BLaER1 treated with 17β-estradiol and CSF1 and Interleukin-3, amounts not matched to agents 10 nM and 100 nM (cell line): ENCODE measurements around the gene CERK.
A peak's percentile ranks its signal among the peaks of the same experiment; 100 is the strongest.

Experiments used
- H3K27ac ChIP-seq, 11 experiments: shearing (Covaris generic); formaldehyde crosslinking; 2 replicates each; pipeline ENCODE4 v1.8.1; 2022
- H3K27me3 ChIP-seq, 11 experiments: shearing (Covaris generic); formaldehyde crosslinking; 2 replicates each; pipeline ENCODE4 v1.8.1; 2022
- H3K36me3 ChIP-seq, 11 experiments: shearing (Covaris generic); formaldehyde crosslinking; 2 replicates each; pipeline ENCODE4 v1.8.1; 2022
- H3K4me1 ChIP-seq, 10 experiments: shearing (Covaris generic); formaldehyde crosslinking; 2 replicates each; pipeline ENCODE4 v1.8.1; 2022
- H3K4me2 ChIP-seq, 11 experiments: shearing (Covaris generic); formaldehyde crosslinking; 2 replicates each; pipeline ENCODE4 v1.8.1; 2022
- H3K4me3 ChIP-seq, 10 experiments: shearing (Covaris generic); formaldehyde crosslinking; 2 replicates each; pipeline ENCODE4 v1.8.1; 2022
- H3K9ac ChIP-seq, 11 experiments: shearing (Covaris generic); formaldehyde crosslinking; 2 replicates each; pipeline ENCODE4 v1.8.1; 2022
- H3K9me3 ChIP-seq, 11 experiments: shearing (Covaris generic); formaldehyde crosslinking; replicated peaks in 1 of 11; 2 replicates each; pipeline ENCODE4 v1.8.1; 2022
- H4K20me1 ChIP-seq, 11 experiments: shearing (Covaris generic); formaldehyde crosslinking; 2 replicates each; pipeline ENCODE4 v1.8.1; 2022
- Cebpa-rat ChIP-seq, 11 experiments: shearing (Covaris generic); IDR thresholded peaks; 2 replicates each; pipeline ENCODE4 v1.8.1; 2022

Gene CERK

DNA sequence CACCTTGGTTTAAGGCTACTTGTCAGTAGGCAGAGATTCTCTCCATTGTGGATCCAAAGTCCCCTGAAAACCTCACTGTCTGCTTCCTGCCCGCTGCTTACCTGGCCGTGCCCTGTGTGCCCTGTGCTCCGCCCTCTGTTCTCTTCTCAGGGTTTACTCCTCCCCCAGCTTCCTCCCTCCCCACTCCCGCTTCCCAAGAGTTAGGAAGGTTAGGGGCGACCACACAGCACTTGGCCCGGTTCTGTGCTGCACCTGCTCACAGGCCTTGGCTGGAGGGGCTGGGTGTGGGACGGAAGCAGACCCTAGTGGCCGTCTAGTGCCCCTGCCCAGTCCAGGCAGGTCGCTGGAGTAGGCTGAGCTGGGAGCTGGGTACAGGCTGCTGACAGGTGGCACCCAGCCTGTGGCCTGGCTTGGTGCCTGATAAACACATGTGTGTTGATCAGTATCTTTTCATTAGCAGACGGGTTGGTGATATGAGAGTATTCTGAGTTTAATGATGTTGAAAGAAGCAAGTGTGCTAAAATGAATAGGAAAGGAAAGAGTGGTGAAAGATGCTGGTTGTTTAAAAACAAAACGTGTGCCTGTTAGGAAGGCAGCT, 77.3 kb downstream of the CERK start:
- Histone ChIP-seq H3K27me3 (no peaks in the 10 kb centered on the region), H3K4me3 (no peak overlapping the region), H3K27ac (no peak overlapping the region), H3K4me2 (peak overlapping the region; percentile 26 to 65 (median 44); a peak in 18 of 22 replicates), H3K9ac (peak overlapping the region in 1 of 11 experiments; percentile 29; a peak in 1 of 22 replicates), H4K20me1 (peaks cover 71 to 99% (median 88%) of the 10 kb centered on the region in 11 experiments), H3K4me1 (peaks cover 26 to 83% (median 71%) of the 10 kb centered on the region in 10 experiments), H3K36me3 (peaks cover 17 to 73% (median 46%) of the 10 kb centered on the region in 11 experiments), H3K9me3 (no peaks in the 10 kb centered on the region)
- no peak for TF ChIP-seq Cebpa-rat (IDR thresholded peaks at IDR 0.05)

DNA sequence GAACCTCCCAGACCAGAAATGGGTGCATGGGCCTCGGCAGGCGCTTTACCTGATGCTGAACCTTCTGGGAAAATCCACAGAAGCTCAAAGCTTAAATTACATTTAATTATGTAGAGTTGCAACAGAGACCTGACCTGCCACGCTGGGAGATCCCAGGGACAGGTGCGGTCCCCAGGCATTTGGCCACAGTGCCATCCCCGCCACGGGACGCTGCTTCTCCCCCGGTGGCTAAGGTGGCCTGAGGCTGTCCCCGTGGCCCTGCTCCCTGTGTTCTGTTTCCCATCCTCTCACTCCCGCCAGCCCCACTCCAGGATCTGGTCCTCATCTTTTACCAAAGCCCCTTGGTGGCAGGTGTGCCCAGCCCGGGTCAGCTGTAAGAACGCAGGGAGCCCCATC, 78.3 kb downstream of the CERK start:
- Histone ChIP-seq H3K4me2 (peak overlapping the region in 9 of 11 experiments; percentile 26 to 65 (median 46); a peak in 15 of 22 replicates), H3K4me3 (no peak overlapping the region), H3K4me1 (peaks cover 26 to 90% (median 79%) of the 10 kb centered on the region in 10 experiments), H3K36me3 (peaks cover 8 to 64% (median 36%) of the 10 kb centered on the region in 11 experiments), H3K9me3 (no peaks in the 10 kb centered on the region), H3K27me3 (no peaks in the 10 kb centered on the region), H3K27ac (no peak overlapping the region), H3K9ac (peak overlapping the region in 2 of 11 experiments; percentile 29; a peak in 1 of 22 replicates), H4K20me1 (peaks cover 79 to 99% (median 91%) of the 10 kb centered on the region in 11 experiments)
- TF ChIP-seq Cebpa-rat (IDR thresholded peaks at IDR 0.05) = no peak

DNA sequence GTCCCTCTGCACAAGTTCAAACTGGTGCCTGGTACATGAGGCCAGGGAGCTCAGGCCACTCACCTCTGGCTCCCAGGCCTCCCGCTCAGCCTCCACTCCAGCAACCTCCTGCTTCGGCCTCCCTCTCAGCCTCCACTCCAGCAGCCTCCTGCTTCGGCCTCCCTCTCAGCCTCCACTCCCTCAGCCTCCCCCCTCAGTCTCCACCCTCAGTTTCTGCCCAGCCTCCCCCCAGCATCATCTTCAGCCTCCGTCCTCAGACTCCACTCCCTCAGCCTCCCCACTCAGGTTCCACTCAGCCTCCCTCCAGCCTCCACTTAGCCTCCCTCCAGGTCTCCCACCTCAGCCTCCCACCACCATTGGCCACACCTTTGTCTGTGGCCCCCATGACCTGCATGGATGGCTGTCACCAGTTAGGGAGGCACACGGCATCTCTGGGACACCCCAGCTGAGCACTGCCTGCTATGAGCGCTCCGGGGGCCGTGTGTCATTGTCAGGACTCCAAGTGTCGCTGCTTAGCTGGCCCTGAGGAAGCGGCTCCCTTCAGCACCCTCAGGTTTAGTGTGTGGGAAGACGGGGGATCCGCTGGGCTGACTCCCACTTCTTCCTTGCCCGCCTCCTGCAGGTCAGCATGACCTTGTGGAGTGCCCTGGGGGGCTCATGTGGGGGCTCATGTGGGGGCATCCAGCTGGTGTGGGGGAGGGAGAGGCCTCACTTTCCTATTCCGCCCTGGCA, 78.8 kb downstream of the CERK start:
- peaks cover 80 to 99% (median 91%) of the 10 kb centered on the region in 11 experiments for H4K20me1 ChIP-seq
- peaks cover 26 to 92% (median 84%) of the 10 kb centered on the region in 10 experiments for H3K4me1 ChIP-seq
- H3K4me2 ChIP-seq = peak overlapping the region in 7 of 11 experiments; percentile 39 to 65 (median 47); a peak in 11 of 22 replicates
- no peak overlapping the region for H3K27ac ChIP-seq
- peaks cover 3 to 59% (median 31%) of the 10 kb centered on the region in 11 experiments; a peak in 21 of 22 replicates for H3K36me3 ChIP-seq
- no peaks in the 10 kb centered on the region for H3K27me3 ChIP-seq
- H3K9me3 ChIP-seq = no peaks in the 10 kb centered on the region
- no peak overlapping the region for H3K4me3 ChIP-seq
- TF ChIP-seq Cebpa-rat (IDR thresholded peaks at IDR 0.05) = no peak
- H3K9ac ChIP-seq = no peak overlapping the region

DNA sequence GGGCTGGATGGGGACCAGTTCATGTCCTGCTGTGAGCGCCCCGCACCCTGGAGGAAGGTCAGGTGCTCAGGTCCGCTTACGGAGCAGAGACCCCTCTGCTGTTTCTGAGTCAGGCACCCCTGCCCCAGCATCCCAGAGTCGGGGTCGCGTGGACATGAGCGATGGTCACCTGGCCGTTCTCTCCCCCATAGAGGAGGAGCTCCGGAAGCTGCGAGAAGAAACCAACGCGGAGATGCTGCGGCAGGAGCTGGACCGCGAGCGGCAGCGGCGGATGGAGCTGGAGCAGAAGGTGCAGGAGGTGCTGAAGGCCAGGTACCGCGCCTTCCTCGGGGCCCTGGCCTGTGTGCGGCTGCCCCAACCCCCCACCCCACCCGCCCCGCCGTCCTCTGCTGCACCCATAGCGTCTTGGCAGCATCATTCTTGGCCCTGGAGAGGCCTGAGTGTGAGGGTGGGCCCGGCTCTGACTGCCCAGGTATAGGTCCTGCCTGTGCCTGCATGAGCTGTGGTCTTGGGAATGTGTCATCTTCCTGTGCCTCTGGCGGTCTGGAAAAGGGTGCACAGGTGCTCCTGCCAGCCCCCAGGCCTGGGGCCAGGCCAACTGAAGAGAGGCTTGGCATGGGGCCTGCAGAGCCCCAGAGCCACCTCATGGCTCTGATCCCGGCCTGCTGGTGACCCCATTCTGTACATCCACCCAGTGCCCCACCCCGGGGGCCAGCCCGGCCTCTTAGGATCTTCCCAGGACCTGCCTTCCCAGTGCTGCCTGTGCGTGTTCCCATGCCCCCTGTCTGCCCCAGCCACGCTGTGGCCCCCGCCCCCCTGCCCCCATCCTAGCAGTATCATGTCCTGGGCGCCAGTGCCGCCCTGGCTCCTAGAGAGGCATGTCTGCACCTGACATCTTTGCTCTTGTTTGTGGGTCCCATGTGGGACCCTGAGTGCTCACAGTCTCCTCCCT, 79.8 kb downstream of the CERK start:
- Histone ChIP-seq H3K4me1 (peaks cover 32 to 92% (median 88%) of the 10 kb centered on the region in 10 experiments), H3K4me2 (peak overlapping the region in 3 of 11 experiments; percentile 56 to 78 (median 73); a peak in 2 of 22 replicates), H4K20me1 (peaks cover 79 to 97% (median 91%) of the 10 kb centered on the region in 11 experiments), H3K9ac (no peak overlapping the region), H3K27me3 (no peaks in the 10 kb centered on the region), H3K4me3 (no peak overlapping the region), H3K9me3 (no peaks in the 10 kb centered on the region), H3K27ac (no peak overlapping the region), H3K36me3 (peaks cover 0 to 49% (median 22%) of the 10 kb centered on the region in 11 experiments; a peak in 17 of 22 replicates)
- no peak for TF ChIP-seq Cebpa-rat (IDR thresholded peaks at IDR 0.05)

DNA sequence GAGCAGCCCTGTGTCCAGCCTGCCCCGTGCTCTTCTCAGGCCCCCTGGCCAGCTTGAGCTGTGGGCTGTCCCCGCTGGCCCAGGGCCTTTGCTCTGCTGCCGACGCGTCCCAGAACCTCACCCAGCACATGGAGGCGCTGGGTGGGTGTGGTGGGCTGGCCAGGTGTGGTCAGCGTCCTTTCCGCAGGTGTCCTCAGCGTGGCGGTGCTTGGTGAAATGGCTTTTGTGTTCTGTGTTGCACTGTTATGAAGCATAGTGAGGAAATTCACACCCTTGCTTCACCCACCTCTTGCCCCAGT, 80.4 kb downstream of the CERK start:
- peaks cover 0 to 42% (median 15%) of the 10 kb centered on the region in 11 experiments; a peak in 15 of 22 replicates for H3K36me3 ChIP-seq
- H3K27ac ChIP-seq = peak overlapping the region in 2 of 11 experiments; percentile 27 to 40; a peak in 3 of 22 replicates
- peaks cover 38 to 92% (median 88%) of the 10 kb centered on the region in 10 experiments for H3K4me1 ChIP-seq
- no peak for TF ChIP-seq Cebpa-rat (IDR thresholded peaks at IDR 0.05)
- peak overlapping the region in 3 of 11 experiments; percentile 44 to 50 (median 50); a peak in 4 of 22 replicates for H3K9ac ChIP-seq
- H4K20me1 ChIP-seq = peaks cover 79 to 97% (median 91%) of the 10 kb centered on the region in 11 experiments
- peak overlapping the region; percentile 18 to 78 (median 56); a peak in 21 of 22 replicates for H3K4me2 ChIP-seq
- H3K9me3 ChIP-seq = no peaks in the 10 kb centered on the region
- no peak overlapping the region for H3K4me3 ChIP-seq
- H3K27me3 ChIP-seq = no peaks in the 10 kb centered on the region; a peak in 1 of 22 replicates

DNA sequence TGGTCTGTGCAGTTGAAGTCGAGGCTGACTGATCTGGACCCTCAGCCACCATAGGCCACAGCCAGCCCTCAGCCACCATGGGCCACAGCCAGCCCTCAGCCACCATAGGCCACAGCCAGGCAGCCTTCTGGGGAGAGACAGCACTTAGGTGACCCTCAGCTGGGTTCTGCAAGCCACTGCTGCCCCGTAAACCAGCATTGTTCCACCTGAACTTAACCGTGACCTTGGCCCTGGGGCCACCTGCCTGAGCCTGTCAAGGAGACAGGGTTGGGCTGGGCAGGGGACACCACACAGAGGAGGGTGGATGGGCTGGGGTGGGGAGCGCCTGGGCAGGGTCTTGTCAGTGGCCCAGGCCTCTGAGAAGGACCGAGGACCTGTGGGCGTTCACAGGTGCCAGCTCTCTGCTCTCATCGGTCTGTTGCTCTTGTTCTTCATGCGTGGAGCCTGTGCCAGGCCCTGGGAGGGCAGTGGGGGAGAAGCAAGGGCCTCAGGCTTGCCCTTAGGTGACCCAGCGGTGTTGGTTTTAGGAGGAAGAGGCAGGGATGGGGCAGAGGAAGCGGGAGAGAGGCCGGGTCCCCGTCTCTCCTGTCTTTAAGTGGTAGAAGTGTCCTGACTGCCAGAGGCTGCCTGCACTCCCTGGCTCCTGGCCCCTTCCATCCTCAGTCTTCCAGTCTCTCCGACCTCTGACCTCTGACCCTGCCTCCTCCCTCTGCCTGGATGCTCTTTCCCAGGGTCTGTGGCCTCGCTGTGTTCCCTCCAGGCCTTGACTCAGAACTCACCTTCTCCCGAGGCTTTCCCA, 81.0 kb downstream of the CERK start:
- peaks cover 44 to 92% (median 88%) of the 10 kb centered on the region in 10 experiments for H3K4me1 ChIP-seq
- H4K20me1 ChIP-seq = peaks cover 79 to 97% (median 91%) of the 10 kb centered on the region in 11 experiments
- H3K4me3 ChIP-seq = no peak overlapping the region

DNA sequence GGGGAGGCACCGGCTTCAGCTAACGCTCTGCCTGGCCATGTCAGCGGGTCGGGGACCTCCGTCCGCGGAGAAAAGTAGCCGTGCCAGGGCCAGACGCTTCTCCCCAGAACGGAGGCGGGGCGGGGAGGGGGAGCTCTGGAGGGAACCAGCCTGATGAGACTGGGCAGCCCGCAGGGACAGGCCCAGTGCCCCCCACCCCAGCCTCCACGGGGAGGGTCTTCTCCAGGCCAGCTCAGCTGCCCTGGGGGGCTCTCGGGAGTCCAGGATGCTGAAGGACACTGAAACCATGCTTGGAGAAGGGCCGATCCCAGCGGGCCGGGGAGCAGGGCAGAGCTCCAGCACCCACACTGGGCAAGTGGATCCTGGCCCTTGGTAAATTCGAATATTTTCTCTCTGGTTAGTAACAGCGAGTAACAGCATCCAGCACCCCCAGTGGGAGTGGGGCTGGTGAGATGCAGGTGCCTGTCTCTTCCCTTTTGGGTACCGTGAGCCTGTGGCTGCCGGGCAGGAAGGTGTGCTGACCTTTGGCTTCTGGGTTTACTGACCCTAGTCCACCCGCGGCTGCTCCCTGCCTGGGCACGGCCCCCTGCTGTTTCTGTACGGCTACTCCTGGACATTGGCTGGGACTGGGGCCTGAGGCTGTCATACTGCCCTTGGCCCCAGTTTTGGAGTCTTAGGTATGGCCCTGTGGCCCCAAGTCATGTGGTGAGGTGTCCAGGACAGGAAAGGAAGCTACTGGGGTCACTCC, 82.0 kb downstream of the CERK start:
- no peaks in the 10 kb centered on the region for H3K9me3 ChIP-seq
- peak overlapping the region in 2 of 11 experiments; percentile 1 to 9; a peak in 2 of 22 replicates for H3K27ac ChIP-seq
- H4K20me1 ChIP-seq = peaks cover 79 to 97% (median 91%) of the 10 kb centered on the region in 11 experiments

More for the DNA sequence above, 81.0 kb downstream of the CERK start:
- TF ChIP-seq Cebpa-rat (IDR thresholded peaks at IDR 0.05) = no peak
- peak overlapping the region in 2 of 11 experiments; percentile 27 to 40; a peak in 3 of 22 replicates for H3K27ac ChIP-seq
- H3K4me2 ChIP-seq = peak overlapping the region; percentile 18 to 78 (median 56)
- no peaks in the 10 kb centered on the region; a peak in 1 of 22 replicates for H3K27me3 ChIP-seq
- H3K9me3 ChIP-seq = no peaks in the 10 kb centered on the region
- peaks cover 0 to 37% (median 10%) of the 10 kb centered on the region in 11 experiments; a peak in 14 of 22 replicates for H3K36me3 ChIP-seq
- peak overlapping the region in 4 of 11 experiments; percentile 42 to 50 (median 47); a peak in 8 of 22 replicates for H3K9ac ChIP-seq

More for the DNA sequence above, 82.0 kb downstream of the CERK start:
- H3K36me3 ChIP-seq = peaks cover 0 to 31% (median 4%) of the 10 kb centered on the region in 11 experiments; a peak in 7 of 22 replicates
- peaks cover 0 to 9% (median 0%) of the 10 kb centered on the region in 11 experiments; a peak in 4 of 22 replicates for H3K27me3 ChIP-seq
- 0 out of 22 replicates have a peak overlapping the region, but pooled peaks of 2 of the 11 experiments have one; percentile 14 to 50 for H3K9ac ChIP-seq
- H3K4me1 ChIP-seq = peaks cover 45 to 92% (median 88%) of the 10 kb centered on the region in 10 experiments
- peak overlapping the region in 9 of 11 experiments; percentile 21 to 78 (median 67); a peak in 16 of 22 replicates for H3K4me2 ChIP-seq
- H3K4me3 ChIP-seq = no peak overlapping the region
- no peak for TF ChIP-seq Cebpa-rat (IDR thresholded peaks at IDR 0.05)
